Spleen (tissue), 7 donors: ENCODE results near the gene ADD3.

Experiments
- POLR2A ChIP-seq, 3 donors: fragments of 450-650 bp; IDR thresholded peaks; one replicate each; pipeline ENCODE4 v1.5.1; 2017; ENCODE audit warnings: antibody characterized with exemption in 3 of 3, mild to moderate bottlenecking in 1 of 3
- TF ChIP-seq, protein P1 (sequence below), 11 experiments: fragments of 200-600 bp in 7 of 11; fragments of 450-650 bp in 4 of 11; sonication (generic) in 4 of 11; IDR thresholded peaks in 8 of 11; conservative IDR thresholded peaks in 3 of 11; 1 replicate in 7 of 11; 2 replicates in 4 of 11; pipeline versions ENCODE4 v1.4.0 to v1.8.0; 2016 to 2021; ENCODE audit warnings: antibody characterized with exemption in 11 of 11, inconsistent platforms in 4 of 11, mild to moderate bottlenecking in 1 of 11
- donor health status: DM: no; HTN: no; CAD: no; lungs with moderate emphysema.
- donor health status: DM: no; HTN: no; CAD: no.
- donor health status: DM: no; HTN: no; CAD: no.

DNA sequence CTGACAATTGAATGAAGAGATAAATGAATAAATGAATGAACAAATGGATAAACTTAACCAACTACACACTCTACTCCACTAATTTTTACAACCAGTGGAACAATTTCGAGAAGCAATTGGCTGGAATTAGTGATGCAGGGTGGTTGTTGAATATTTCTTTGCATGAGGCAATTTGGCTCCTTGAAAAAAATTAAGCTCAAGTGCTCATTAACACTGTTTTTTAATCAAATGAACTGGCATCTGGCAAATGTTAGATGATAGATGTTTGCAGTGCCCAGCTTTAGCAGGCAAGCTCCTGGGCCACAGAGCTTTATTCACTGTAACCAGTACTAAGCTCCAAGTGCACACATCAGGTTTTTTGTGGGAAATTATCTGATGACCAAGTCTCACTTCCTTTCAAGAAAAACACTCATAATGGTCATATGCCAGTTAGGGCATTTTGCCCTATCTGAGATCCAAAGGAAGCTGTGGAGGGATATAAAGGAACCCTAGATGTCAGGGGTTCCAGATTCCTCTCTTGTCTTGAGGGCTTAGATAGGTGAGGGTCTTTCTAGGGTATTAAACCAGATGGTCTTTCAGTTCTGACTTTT lies 16.4 kb upstream of the ADD3 start:
- no peak for TF ChIP-seq POLR2A (IDR thresholded peaks at IDR 0.05)
- TF ChIP-seq, protein P1, sequence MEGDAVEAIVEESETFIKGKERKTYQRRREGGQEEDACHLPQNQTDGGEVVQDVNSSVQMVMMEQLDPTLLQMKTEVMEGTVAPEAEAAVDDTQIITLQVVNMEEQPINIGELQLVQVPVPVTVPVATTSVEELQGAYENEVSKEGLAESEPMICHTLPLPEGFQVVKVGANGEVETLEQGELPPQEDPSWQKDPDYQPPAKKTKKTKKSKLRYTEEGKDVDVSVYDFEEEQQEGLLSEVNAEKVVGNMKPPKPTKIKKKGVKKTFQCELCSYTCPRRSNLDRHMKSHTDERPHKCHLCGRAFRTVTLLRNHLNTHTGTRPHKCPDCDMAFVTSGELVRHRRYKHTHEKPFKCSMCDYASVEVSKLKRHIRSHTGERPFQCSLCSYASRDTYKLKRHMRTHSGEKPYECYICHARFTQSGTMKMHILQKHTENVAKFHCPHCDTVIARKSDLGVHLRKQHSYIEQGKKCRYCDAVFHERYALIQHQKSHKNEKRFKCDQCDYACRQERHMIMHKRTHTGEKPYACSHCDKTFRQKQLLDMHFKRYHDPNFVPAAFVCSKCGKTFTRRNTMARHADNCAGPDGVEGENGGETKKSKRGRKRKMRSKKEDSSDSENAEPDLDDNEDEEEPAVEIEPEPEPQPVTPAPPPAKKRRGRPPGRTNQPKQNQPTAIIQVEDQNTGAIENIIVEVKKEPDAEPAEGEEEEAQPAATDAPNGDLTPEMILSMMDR (IDR thresholded peaks at IDR 0.05 in 8 of 11, conservative IDR thresholded peaks at IDR 0.05 in 3 of 11), result no peak
